Neural cell (in vitro differentiated cells): ENCODE results near the gene FDXACB1. TPM values are rescaled to one million over a fixed set of nuclear protein-coding genes. Genes with fewer than 3 reads are reported as not detected.

Experiments
- H2AFZ ChIP-seq: fragments of 200-600, 300-800 bp; sonication (generic), shearing (Covaris generic); 2 replicates; pipeline ENCODE4 v1.6.0; 2014; ENCODE audit warnings: low read depth, mild to moderate bottlenecking, antibody characterized with exemption, low read length, moderate library complexity
- H3F3A ChIP-seq: fragments of 200-600 bp; shearing (Covaris generic); 2 replicates; pipeline ENCODE4 v1.6.1; 2016; ENCODE audit warnings: mild to moderate bottlenecking, moderate library complexity, mixed read lengths, antibody characterized with exemption, low read length; ENCODE audit not compliant: insufficient read depth, poor library complexity, severe bottlenecking
- H3K27ac ChIP-seq: fragments of 200-600, 300-800 bp; sonication (generic), shearing (Covaris generic); 2 replicates; pipeline ENCODE4 v1.5.1; 2014; ENCODE audit warnings: mild to moderate bottlenecking, low read length, moderate library complexity
- H3K27me3 ChIP-seq: fragments of 300-800, 200-600 bp; sonication (generic), shearing (Covaris generic); 2 replicates; pipeline ENCODE4 v1.6.0; 2014; ENCODE audit warnings: mild to moderate bottlenecking, low read depth, low read length, moderate library complexity; ENCODE audit not compliant: insufficient read depth
- H3K36me3 ChIP-seq: fragments of 300-800, 200-600 bp; sonication (generic), shearing (Covaris generic); 2 replicates; pipeline ENCODE4 v1.5.1; 2014; ENCODE audit warnings: mild to moderate bottlenecking, antibody characterized with exemption, low read length, moderate library complexity; ENCODE audit not compliant: insufficient read depth
- H3K4me2 ChIP-seq: fragments of 300-800, 200-600 bp; sonication (generic), shearing (Covaris generic); 2 replicates; pipeline ENCODE4 v1.6.0; 2014; ENCODE audit warnings: mild to moderate bottlenecking, low read length
- H3K4me3 ChIP-seq: fragments of 300-800, 200-600 bp; sonication (generic), shearing (Covaris generic); 2 replicates; pipeline ENCODE4 v1.5.1; 2014; ENCODE audit warnings: mild to moderate bottlenecking, low read length, moderate library complexity
- H3K79me2 ChIP-seq: fragments of 200-600 bp; shearing (Covaris generic); replicated peaks from 2 replicates; pipeline ENCODE4 v1.6.0; 2014; ENCODE audit warnings: mild to moderate bottlenecking, low read length, moderate library complexity; ENCODE audit not compliant: insufficient read depth
- H3K9ac ChIP-seq: fragments of 300-800, 200-600 bp; sonication (generic), shearing (Covaris generic); 2 replicates; pipeline ENCODE4 v1.6.1; 2016; ENCODE audit warnings: mild to moderate bottlenecking, low read length, mixed read lengths
- H3K9me2 ChIP-seq: fragments of 200-600 bp; shearing (Covaris generic); 2 replicates; pipeline ENCODE4 v1.6.1; 2016; ENCODE audit warnings: mild to moderate bottlenecking, low read length, mixed read lengths; ENCODE audit not compliant: insufficient read depth
- H3K9me3 ChIP-seq: fragments of 200-600, 300-800 bp; sonication (generic), shearing (Covaris generic); 2 replicates; pipeline ENCODE4 v1.6.1; 2016; ENCODE audit warnings: mild to moderate bottlenecking, mixed run types, low read length, moderate library complexity, mixed read lengths
- H4K20me1 ChIP-seq: fragments of 200-600 bp; shearing (Covaris generic); 2 replicates; pipeline ENCODE4 v1.6.1; 2016; ENCODE audit warnings: mild to moderate bottlenecking, mixed run types; ENCODE audit not compliant: insufficient read depth
- EP300 ChIP-seq: fragments of 450-650 bp; conservative IDR thresholded peaks from 2 replicates; pipeline ENCODE4 v1.6.1; 2014; ENCODE audit warnings: antibody characterized with exemption, mild to moderate bottlenecking, moderate library complexity; ENCODE audit not compliant: poor library complexity, severe bottlenecking
- EZH2 ChIP-seq: fragments of 200-600, 300-800 bp; shearing (Covaris generic), sonication (generic); IDR thresholded peaks from 2 replicates; pipeline ENCODE4 v1.6.1; 2014; ENCODE audit warnings: antibody characterized with exemption, low read length, borderline replicate concordance, mild to moderate bottlenecking; ENCODE audit not compliant: insufficient read depth, poor library complexity, severe bottlenecking
- MXI1 ChIP-seq: fragments of 450-650 bp; conservative IDR thresholded peaks from 2 replicates; pipeline ENCODE4 v1.6.1; 2014; ENCODE audit warnings: antibody characterized with exemption, mild to moderate bottlenecking; ENCODE audit not compliant: poor library complexity, severe bottlenecking
- POLR2AphosphoS5 ChIP-seq: IDR thresholded peaks from 2 replicates; pipeline ENCODE4 v1.6.1; 2012
- RAD21 ChIP-seq: fragments of 450-650 bp; conservative IDR thresholded peaks from 2 replicates; pipeline ENCODE4 v1.6.1; 2014; ENCODE audit warnings: antibody characterized with exemption, mild to moderate bottlenecking, moderate library complexity
- SMC3 ChIP-seq: fragments of 450-650 bp; conservative IDR thresholded peaks from 2 replicates; pipeline ENCODE4 v1.6.1; 2014; ENCODE audit warnings: antibody characterized with exemption, mild to moderate bottlenecking, moderate library complexity; ENCODE audit not compliant: poor library complexity
- TAF1 ChIP-seq: IDR thresholded peaks from 2 replicates; pipeline ENCODE4 v1.6.1; 2012; ENCODE audit warnings: low read depth
- polyA minus RNA-seq: library from RNA; depleted of rRNA, polyadenylated mRNA; stranded (reverse); fragments of >200 nt; gene quantifications from 2 replicates; pipeline ENCODE4 v1.2.3, GENCODE V29; 2014
- polyA plus RNA-seq: library from polyadenylated mRNA; depleted of rRNA; stranded (reverse); fragments of >200 nt; gene quantifications from 2 replicates; pipeline ENCODE4 v1.2.3, GENCODE V29; 2014
- TF ChIP-seq, protein P1 (sequence below): fragments of 450-650 bp; IDR thresholded peaks from 2 replicates; pipeline ENCODE4 v1.5.1; 2014; ENCODE audit warnings: antibody characterized with exemption, mild to moderate bottlenecking, moderate library complexity; ENCODE audit not compliant: poor library complexity, severe bottlenecking
- TF ChIP-seq, protein P2 (sequence below): IDR thresholded peaks from 2 replicates; pipeline ENCODE4 v1.6.1; 2012; ENCODE audit warnings: borderline replicate concordance

FDXACB1 gene, protein sequence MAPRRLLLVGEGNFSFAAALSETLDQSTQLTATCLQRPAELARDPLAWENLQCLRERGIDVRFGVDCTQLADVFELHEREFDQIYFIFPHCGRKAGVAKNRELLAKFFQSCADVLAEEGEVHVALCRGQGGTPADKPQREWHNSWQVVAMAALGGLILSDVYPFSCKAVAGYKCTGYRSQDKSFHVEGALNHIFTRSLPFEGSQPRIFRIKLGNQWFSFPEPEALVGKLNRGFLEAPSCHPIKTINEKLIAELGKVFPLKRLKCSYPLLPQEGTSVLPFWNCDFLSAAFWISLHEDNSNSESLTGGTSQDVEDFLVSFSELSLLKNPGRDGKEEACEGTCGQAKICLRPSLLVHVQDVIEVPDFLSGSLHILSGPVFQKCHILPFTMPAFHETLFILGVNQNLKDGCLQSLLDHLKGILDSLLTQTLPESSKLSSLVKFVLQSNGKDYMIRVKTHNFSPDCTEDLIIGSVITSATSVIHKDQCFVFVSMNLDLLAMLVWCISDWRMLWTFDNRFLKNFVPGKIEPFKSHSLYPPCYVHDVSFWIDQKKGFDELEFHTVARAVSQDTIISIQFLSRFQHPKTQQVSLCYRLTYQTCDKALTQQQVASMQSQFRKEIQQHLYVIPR
- 3.0 and 3.1 TPM in 2 replicates for polyA plus RNA-seq
- 4.9 and 6.4 TPM in 2 replicates for polyA minus RNA-seq

DNA sequence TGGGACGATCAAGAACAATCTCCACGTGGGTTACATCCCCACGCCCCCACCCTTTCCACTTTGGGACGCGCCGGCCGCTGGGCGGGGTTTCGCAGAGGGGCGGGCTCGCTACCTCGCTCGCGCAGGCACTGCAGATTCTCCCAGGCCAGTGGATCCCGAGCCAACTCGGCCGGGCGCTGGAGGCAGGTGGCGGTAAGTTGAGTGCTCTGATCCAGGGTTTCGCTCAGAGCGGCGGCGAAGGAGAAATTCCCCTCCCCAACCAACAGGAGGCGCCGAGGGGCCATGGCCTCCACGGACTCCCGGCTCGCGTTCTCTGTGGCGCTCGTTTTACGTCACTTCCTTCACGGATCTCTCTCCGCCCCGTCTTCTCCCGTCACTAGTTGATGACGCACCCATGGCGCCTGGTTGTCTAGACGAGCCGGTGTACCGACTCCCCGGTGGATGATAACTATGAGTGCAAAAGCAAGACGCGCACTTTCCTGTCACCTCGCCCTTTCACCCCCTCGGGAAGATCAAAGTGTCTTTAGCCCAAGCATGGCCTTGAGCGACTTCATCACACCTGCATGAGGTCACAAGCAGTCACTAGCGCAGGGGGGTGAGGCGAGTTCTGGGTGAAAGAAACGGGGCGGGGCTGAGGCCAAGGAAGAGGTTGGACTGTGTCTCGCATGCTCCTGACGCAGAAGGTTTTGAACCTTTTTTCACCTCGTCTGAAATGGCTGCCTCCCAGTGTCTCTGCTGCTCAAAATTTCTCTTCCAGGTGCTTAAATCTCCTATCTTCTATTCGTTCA, at the start of gene FDXACB1, which contains the start of gene CFAP68:
FDXACB1 (minus strand) TSS at position 317 of the 788 bp plus-strand sequence; CDS start at position 284, 33 bp downstream.
CFAP68 (plus strand) TSS at position 693 of the 788 bp plus-strand sequence; CDS start at position 713, 20 bp downstream.
- Histone ChIP-seq H3K4me2 (peak within 1 kb of the TSS; percentile 93), H3K27ac (peak within 1 kb of the TSS; percentile 97), H3K9me2 (no peaks in the 10 kb centered on the region), H4K20me1 (no peaks in the 10 kb centered on the region), H2AFZ (peak within 1 kb of the TSS; percentile 78), H3F3A (peaks cover 6% of the 10 kb centered on the region), H3K36me3 (no peaks in the 10 kb centered on the region), H3K9ac (peak within 1 kb of the TSS; percentile 91), H3K4me3 (peak within 1 kb of the TSS; percentile 88), H3K27me3 (no peaks in the 10 kb centered on the region), H3K79me2 (no peaks in the 10 kb centered on the region), H3K9me3 (no peaks in the 10 kb centered on the region)
- peak; percentile 83 for TF ChIP-seq POLR2AphosphoS5
- TF ChIP-seq, protein P1, sequence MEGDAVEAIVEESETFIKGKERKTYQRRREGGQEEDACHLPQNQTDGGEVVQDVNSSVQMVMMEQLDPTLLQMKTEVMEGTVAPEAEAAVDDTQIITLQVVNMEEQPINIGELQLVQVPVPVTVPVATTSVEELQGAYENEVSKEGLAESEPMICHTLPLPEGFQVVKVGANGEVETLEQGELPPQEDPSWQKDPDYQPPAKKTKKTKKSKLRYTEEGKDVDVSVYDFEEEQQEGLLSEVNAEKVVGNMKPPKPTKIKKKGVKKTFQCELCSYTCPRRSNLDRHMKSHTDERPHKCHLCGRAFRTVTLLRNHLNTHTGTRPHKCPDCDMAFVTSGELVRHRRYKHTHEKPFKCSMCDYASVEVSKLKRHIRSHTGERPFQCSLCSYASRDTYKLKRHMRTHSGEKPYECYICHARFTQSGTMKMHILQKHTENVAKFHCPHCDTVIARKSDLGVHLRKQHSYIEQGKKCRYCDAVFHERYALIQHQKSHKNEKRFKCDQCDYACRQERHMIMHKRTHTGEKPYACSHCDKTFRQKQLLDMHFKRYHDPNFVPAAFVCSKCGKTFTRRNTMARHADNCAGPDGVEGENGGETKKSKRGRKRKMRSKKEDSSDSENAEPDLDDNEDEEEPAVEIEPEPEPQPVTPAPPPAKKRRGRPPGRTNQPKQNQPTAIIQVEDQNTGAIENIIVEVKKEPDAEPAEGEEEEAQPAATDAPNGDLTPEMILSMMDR: peak; percentile 99
- no peak for TF ChIP-seq EZH2
- TF ChIP-seq TAF1: peak; percentile 88
- TF ChIP-seq EP300: peak; percentile 94
- TF ChIP-seq MXI1: peak; percentile 95
- TF ChIP-seq, protein P2, sequence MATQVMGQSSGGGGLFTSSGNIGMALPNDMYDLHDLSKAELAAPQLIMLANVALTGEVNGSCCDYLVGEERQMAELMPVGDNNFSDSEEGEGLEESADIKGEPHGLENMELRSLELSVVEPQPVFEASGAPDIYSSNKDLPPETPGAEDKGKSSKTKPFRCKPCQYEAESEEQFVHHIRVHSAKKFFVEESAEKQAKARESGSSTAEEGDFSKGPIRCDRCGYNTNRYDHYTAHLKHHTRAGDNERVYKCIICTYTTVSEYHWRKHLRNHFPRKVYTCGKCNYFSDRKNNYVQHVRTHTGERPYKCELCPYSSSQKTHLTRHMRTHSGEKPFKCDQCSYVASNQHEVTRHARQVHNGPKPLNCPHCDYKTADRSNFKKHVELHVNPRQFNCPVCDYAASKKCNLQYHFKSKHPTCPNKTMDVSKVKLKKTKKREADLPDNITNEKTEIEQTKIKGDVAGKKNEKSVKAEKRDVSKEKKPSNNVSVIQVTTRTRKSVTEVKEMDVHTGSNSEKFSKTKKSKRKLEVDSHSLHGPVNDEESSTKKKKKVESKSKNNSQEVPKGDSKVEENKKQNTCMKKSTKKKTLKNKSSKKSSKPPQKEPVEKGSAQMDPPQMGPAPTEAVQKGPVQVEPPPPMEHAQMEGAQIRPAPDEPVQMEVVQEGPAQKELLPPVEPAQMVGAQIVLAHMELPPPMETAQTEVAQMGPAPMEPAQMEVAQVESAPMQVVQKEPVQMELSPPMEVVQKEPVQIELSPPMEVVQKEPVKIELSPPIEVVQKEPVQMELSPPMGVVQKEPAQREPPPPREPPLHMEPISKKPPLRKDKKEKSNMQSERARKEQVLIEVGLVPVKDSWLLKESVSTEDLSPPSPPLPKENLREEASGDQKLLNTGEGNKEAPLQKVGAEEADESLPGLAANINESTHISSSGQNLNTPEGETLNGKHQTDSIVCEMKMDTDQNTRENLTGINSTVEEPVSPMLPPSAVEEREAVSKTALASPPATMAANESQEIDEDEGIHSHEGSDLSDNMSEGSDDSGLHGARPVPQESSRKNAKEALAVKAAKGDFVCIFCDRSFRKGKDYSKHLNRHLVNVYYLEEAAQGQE: peak; percentile 85
- TF ChIP-seq RAD21: peak; percentile 85
- TF ChIP-seq SMC3: peak; percentile 79
